ENCODE data around the gene GRAMD1C. TPM values are rescaled to one million over a fixed set of nuclear protein-coding genes. Genes with fewer than 3 reads are reported as not detected.

GRAMD1C gene
- total and polyA plus RNA-seq, 2 of the 13 experiments (the other 11 are each of a cell fraction or from before 2014, with no cell fraction given): 0.45 TPM; not detected in 1

- no peak for TF ChIP-seq CHD4 (IDR thresholded peaks at IDR 0.05; ENCODE audit: borderline replicate concordance, low read length)
- TF ChIP-seq, protein P1, sequence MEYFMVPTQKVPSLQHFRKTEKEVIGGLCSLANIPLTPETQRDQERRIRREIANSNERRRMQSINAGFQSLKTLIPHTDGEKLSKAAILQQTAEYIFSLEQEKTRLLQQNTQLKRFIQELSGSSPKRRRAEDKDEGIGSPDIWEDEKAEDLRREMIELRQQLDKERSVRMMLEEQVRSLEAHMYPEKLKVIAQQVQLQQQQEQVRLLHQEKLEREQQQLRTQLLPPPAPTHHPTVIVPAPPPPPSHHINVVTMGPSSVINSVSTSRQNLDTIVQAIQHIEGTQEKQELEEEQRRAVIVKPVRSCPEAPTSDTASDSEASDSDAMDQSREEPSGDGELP (IDR thresholded peaks at IDR 0.05; ENCODE audit: borderline replicate concordance, low read depth): no peak
- TF ChIP-seq ZNF737 (CRISPR knock-in tag; IDR thresholded peaks at IDR 0.05; ENCODE audit: borderline replicate concordance): no peak
- no peak for TF ChIP-seq ZFP36L1 (CRISPR knock-in tag; IDR thresholded peaks at IDR 0.05)
These were observed 72.4 kb downstream of the GRAMD1C start (continued) for GRCh38 chr3:113910966-113911365.

- no TSS peak for BruUV-seq (replicated peaks)
- Histone ChIP-seq H3K4me3 (replicated peaks in 1 of 3; ENCODE audit: insufficient read depth in 1 of 3, low read depth in 2 of 3, low read length in 3 of 3) (no peak overlapping the region), H3K36me3 (replicated peaks in 1 of 2; ENCODE audit: control insufficient read depth in 1 of 2, insufficient read depth in 2 of 2, low read length in 2 of 2) (no peaks in the 10 kb centered on the region), H3K79me2 (ENCODE audit: insufficient read depth, low read length) (no peaks in the 10 kb centered on the region), H3K27me3 (ENCODE audit: control insufficient read depth in 1 of 2, insufficient read depth in 2 of 2, low read length in 2 of 2) (0 out of 5 replicates have a peak, but pooled peaks cover 0 to 8% of the 10 kb centered on the region in 2 experiments), H3K9ac (ENCODE audit: insufficient read depth, low read depth, low read length) (no peak overlapping the region), H4K20me1 (ENCODE audit: insufficient read depth, low read length) (no peaks in the 10 kb centered on the region), H3K4me1 (ENCODE audit: insufficient read depth, low read length) (no peaks in the 10 kb centered on the region), H3K4me2 (ENCODE audit: low read depth, low read length) (no peak overlapping the region), H3K27ac (ENCODE audit: extremely low read length, insufficient read depth, low read length) (no peak overlapping the region), H3K9me3 (ENCODE audit: low read length) (no peaks in the 10 kb centered on the region), H2AFZ (ENCODE audit: low read length) (no peak overlapping the region)
- intact Hi-C loops (cut with micrococcal nuclease; ENCODE audit: unreplicated experiment) (loop anchor here (1.0 kb wide), 3 partner anchors 68 to 176 kb away; no protein-coding TSS in a partner anchor), in situ Hi-C loops (cut with HindIII; ENCODE audit: extremely low pct_ligation_motif_present, low pct_unique_long_range_greater_than_20kb) (loop anchor here (5.0 kb wide), 2 partner anchors 70 to 175 kb away; no protein-coding TSS in a partner anchor)
- CTCF ChIA-PET (ENCODE audit: low intra/inter-chr PET ratio, low total read pairs): interaction anchor here (0.6 to 2.9 kb wide), 5 partner anchors 68 to 830 kb away, joined by 3 to 32 read pairs (median 11); partner anchors contain the start of gene GRAMD1C
- DNase-seq (ENCODE audit: low spot score): peak; percentile 69
- 19% methylated on average over 3 of the region's 3 CpGs for WGBS (ENCODE audit: low lambda C conversion rate)
- peak; percentile 96 for ATAC-seq
- POLR2A ChIA-PET: no interaction called here
- FAIRE-seq: peak; percentile 74
- 0 out of 2 replicates have a peak, but pooled peaks have one; percentile 49 for TF ChIP-seq ELF3 (CRISPR knock-in tag; IDR thresholded peaks at IDR 0.05)
- TF ChIP-seq FOXP1 (IDR thresholded peaks at IDR 0.05): no peak
- TF ChIP-seq FOXP1 (CRISPR knock-in tag; IDR thresholded peaks at IDR 0.05): peak; percentile 20; the same call in 1 of the 2 replicates
- peak; percentile 11 for TF ChIP-seq TEAD3 (CRISPR knock-in tag; optimal IDR thresholded peaks at IDR 0.05; ENCODE audit: borderline replicate concordance)
- TF ChIP-seq, protein P2, sequence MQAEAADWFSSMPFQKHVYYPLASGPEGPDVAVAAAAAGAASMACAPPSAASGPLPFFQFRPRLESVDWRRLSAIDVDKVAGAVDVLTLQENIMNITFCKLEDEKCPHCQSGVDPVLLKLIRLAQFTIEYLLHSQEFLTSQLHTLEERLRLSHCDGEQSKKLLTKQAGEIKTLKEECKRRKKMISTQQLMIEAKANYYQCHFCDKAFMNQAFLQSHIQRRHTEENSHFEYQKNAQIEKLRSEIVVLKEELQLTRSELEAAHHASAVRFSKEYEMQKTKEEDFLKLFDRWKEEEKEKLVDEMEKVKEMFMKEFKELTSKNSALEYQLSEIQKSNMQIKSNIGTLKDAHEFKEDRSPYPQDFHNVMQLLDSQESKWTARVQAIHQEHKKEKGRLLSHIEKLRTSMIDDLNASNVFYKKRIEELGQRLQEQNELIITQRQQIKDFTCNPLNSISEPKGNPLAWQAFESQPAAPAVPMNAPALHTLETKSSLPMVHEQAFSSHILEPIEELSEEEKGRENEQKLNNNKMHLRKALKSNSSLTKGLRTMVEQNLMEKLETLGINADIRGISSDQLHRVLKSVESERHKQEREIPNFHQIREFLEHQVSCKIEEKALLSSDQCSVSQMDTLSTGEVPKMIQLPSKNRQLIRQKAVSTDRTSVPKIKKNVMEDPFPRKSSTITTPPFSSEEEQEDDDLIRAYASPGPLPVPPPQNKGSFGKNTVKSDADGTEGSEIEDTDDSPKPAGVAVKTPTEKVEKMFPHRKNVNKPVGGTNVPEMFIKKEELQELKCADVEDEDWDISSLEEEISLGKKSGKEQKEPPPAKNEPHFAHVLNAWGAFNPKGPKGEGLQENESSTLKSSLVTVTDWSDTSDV (CRISPR knock-in tag; IDR thresholded peaks at IDR 0.05): no peak
- TF ChIP-seq PPARG (CRISPR knock-in tag; conservative IDR thresholded peaks at IDR 0.05): 0 out of 2 replicates have a peak, but pooled peaks have one; percentile 19
- TF ChIP-seq, protein P3, sequence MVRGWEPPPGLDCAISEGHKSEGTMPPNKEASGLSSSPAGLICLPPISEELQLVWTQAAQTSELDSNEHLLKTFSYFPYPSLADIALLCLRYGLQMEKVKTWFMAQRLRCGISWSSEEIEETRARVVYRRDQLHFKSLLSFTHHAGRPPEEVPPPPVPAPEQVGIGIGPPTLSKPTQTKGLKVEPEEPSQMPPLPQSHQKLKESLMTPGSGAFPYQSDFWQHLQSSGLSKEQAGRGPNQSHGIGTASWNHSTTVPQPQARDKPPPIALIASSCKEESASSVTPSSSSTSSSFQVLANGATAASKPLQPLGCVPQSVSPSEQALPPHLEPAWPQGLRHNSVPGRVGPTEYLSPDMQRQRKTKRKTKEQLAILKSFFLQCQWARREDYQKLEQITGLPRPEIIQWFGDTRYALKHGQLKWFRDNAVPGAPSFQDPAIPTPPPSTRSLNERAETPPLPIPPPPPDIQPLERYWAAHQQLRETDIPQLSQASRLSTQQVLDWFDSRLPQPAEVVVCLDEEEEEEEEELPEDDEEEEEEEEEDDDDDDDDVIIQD (CRISPR knock-in tag; IDR thresholded peaks at IDR 0.05; ENCODE audit: low read depth): no peak
- TF ChIP-seq ZFYVE20 (CRISPR knock-in tag; IDR thresholded peaks at IDR 0.05; ENCODE audit: borderline replicate concordance, low read depth): no peak
- no peak for TF ChIP-seq RXRA (CRISPR knock-in tag; IDR thresholded peaks at IDR 0.05)
- TF ChIP-seq STAG1 (CRISPR knock-in tag; IDR thresholded peaks at IDR 0.05): peak; percentile 92
- TF ChIP-seq SAP130 (CRISPR knock-in tag; IDR thresholded peaks at IDR 0.05; ENCODE audit: low read depth): 0 out of 2 replicates have a peak, but pooled peaks have one; percentile 17
- no peak for TF ChIP-seq CHD2 (IDR thresholded peaks at IDR 0.05; ENCODE audit: low read depth, low read length)
- TF ChIP-seq SMC3 (IDR thresholded peaks at IDR 0.05; ENCODE audit: low read length): peak; percentile 81
- TF ChIP-seq FOXK1 (CRISPR knock-in tag; IDR thresholded peaks at IDR 0.05; ENCODE audit: borderline replicate concordance, low read depth): peak; percentile 74; the same call in 1 of the 2 replicates
- TF ChIP-seq MLLT10 (CRISPR knock-in tag; IDR thresholded peaks at IDR 0.05): no peak
- no peak for TF ChIP-seq ZFP37 (CRISPR knock-in tag; IDR thresholded peaks at IDR 0.05; ENCODE audit: borderline replicate concordance)
These were observed 74.1 kb downstream of the GRAMD1C start for GRCh38 chr3:113912552-113913236.

Measured in HepG2 (cell line).